ENCODE data around the gene TACR1. TPM values are rescaled to one million over a fixed set of nuclear protein-coding genes. Genes with fewer than 3 reads are reported as not detected.

Gene TACR1
- total and polyA plus RNA-seq, 2 of the 8 experiments (the other 6 are each of a cell fraction or from before 2014, with no cell fraction given) = 0.09 to 0.37 TPM

DNA sequence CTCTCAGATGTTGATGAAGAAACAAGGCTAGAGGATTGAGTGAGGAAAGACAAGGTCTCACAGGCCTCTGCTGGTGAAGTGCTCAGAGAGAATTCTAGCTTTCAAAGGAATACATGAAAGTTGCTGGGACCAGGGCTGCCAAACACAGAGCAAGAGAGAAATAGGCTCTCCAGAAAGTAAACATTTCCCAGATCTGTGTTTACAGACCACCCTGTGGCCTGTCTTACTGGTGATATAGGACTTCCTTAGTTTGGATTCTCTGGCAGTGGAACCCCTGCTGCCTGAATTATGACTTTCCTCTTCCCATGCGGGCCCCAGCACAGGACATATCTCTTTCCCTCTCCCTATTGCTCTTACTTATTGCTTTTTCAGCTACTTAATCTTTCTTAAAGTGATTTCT is 64.5 kb downstream of the TACR1 start (continued):
- TF ChIP-seq, protein P1, sequence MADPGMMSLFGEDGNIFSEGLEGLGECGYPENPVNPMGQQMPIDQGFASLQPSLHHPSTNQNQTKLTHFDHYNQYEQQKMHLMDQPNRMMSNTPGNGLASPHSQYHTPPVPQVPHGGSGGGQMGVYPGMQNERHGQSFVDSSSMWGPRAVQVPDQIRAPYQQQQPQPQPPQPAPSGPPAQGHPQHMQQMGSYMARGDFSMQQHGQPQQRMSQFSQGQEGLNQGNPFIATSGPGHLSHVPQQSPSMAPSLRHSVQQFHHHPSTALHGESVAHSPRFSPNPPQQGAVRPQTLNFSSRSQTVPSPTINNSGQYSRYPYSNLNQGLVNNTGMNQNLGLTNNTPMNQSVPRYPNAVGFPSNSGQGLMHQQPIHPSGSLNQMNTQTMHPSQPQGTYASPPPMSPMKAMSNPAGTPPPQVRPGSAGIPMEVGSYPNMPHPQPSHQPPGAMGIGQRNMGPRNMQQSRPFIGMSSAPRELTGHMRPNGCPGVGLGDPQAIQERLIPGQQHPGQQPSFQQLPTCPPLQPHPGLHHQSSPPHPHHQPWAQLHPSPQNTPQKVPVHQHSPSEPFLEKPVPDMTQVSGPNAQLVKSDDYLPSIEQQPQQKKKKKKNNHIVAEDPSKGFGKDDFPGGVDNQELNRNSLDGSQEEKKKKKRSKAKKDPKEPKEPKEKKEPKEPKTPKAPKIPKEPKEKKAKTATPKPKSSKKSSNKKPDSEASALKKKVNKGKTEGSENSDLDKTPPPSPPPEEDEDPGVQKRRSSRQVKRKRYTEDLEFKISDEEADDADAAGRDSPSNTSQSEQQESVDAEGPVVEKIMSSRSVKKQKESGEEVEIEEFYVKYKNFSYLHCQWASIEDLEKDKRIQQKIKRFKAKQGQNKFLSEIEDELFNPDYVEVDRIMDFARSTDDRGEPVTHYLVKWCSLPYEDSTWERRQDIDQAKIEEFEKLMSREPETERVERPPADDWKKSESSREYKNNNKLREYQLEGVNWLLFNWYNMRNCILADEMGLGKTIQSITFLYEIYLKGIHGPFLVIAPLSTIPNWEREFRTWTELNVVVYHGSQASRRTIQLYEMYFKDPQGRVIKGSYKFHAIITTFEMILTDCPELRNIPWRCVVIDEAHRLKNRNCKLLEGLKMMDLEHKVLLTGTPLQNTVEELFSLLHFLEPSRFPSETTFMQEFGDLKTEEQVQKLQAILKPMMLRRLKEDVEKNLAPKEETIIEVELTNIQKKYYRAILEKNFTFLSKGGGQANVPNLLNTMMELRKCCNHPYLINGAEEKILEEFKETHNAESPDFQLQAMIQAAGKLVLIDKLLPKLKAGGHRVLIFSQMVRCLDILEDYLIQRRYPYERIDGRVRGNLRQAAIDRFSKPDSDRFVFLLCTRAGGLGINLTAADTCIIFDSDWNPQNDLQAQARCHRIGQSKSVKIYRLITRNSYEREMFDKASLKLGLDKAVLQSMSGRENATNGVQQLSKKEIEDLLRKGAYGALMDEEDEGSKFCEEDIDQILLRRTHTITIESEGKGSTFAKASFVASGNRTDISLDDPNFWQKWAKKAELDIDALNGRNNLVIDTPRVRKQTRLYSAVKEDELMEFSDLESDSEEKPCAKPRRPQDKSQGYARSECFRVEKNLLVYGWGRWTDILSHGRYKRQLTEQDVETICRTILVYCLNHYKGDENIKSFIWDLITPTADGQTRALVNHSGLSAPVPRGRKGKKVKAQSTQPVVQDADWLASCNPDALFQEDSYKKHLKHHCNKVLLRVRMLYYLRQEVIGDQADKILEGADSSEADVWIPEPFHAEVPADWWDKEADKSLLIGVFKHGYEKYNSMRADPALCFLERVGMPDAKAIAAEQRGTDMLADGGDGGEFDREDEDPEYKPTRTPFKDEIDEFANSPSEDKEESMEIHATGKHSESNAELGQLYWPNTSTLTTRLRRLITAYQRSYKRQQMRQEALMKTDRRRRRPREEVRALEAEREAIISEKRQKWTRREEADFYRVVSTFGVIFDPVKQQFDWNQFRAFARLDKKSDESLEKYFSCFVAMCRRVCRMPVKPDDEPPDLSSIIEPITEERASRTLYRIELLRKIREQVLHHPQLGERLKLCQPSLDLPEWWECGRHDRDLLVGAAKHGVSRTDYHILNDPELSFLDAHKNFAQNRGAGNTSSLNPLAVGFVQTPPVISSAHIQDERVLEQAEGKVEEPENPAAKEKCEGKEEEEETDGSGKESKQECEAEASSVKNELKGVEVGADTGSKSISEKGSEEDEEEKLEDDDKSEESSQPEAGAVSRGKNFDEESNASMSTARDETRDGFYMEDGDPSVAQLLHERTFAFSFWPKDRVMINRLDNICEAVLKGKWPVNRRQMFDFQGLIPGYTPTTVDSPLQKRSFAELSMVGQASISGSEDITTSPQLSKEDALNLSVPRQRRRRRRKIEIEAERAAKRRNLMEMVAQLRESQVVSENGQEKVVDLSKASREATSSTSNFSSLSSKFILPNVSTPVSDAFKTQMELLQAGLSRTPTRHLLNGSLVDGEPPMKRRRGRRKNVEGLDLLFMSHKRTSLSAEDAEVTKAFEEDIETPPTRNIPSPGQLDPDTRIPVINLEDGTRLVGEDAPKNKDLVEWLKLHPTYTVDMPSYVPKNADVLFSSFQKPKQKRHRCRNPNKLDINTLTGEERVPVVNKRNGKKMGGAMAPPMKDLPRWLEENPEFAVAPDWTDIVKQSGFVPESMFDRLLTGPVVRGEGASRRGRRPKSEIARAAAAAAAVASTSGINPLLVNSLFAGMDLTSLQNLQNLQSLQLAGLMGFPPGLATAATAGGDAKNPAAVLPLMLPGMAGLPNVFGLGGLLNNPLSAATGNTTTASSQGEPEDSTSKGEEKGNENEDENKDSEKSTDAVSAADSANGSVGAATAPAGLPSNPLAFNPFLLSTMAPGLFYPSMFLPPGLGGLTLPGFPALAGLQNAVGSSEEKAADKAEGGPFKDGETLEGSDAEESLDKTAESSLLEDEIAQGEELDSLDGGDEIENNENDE (IDR thresholded peaks at IDR 0.05; ENCODE audit: insufficient replicate concordance, low read length) = no peak
- no peak for TF ChIP-seq TAF1 (IDR thresholded peaks at IDR 0.05; ENCODE audit: low read depth, low read length)

All from H1 (cell line).